Measurements from ENCODE around the gene SNAPIN.
"Not testable (repeated sequence)": the region's sequence is repeated elsewhere in the genome, so short reads cannot be mapped to it uniquely, and the experiment has no call there.

SNAPIN gene

DNA sequence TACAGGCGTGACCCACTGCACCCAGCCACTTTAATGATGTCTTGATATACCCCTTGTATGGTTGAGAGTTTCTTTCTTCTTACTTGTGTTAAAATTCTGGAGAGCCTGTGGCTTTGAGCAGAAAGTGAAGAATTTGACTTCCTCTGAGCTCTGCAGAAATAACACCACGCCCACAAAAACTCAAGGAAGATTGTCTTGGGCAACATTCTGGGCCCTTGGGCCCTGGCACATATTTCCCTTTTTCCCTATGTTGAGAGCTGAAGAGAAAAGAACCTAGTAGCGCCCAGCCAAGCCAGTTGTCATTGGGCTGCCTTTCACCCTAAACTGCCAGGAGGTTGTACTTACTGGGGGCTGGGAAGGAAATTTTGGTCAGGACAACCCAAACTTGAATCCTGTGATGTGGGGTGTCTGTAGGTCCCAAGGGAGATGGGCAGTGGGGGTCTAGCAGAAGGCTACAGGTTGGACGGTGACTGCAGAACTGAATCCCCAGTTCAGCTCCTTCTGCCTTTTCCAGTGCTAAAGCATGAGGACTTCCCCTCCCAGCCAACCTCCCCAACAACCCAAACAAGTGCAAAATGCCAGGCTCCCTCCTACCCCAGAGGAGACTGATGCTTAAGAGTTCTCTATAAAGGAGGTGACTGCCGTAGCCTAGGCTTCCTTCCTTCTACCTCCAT is 11.7 kb upstream of the SNAPIN start:
- peak in 3 of 58 donors; percentile 6 to 38 (median 8) for DNase-seq

- DNase-seq = no peak
Measured at GRCh38 chr1:153647346-153647714, 11.2 kb upstream of the SNAPIN start.

GRCh38 chr1:153648000-153648643 is 10.4 kb upstream of the SNAPIN start:
- DNase-seq = no peak

DNA sequence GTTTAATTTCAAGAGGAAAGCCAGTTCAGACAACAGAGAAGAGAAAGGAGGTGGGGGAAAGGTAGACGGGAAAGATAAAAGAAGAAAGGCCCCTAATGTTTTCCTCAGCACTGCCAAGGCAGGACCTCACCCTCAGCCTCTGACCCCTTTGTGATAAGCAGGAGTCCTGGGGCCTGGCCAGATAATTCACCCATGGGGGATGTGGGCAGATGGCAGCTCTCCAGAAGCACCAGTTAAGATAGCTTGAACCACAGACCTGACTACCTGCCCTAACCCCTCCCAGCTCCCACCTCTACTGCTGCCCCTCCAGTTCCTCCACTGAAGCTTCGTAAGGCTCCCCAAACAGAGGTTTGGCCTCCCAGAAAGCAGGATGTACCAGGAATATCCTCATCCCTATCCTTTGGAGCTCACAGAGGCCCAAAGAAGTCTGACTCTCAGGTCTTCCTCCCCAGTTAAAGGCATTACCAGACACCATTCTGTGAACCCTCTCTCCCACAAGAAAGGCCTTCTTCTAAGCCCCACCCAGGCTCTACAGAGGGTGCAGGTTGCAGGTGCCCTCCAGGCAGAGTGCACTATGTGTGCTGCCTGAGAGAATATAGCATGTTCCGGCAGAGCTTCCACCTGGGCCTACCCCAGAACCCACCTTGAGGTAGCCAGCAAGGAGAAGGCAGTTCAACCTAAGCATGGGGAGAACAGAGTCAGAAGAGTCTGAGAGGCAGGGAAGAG is 9.2 kb upstream of the SNAPIN start:
- peak in 1 of 58 donors; percentile 6 for DNase-seq

DNA sequence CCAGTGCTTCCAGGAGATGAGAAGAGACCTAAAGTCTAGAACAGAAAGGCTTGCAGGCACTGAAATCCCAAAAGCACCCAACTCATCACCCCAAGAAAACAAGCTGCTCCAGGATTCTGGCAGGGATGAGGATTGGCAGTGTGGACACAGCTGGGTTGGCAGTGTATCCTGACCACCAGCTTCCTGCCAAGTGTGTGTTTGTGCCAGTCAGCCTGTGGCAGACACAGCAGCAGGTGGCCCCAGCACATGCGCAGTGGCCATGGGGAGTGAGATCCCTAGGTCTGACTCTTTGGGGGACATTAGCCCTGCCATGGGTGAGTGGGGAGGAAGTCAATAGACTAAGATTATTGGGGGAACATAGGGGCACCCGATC is 8.7 kb upstream of the SNAPIN start:
- peak in 54 of 58 donors; percentile 23 to 90 (median 70) for DNase-seq

DNA sequence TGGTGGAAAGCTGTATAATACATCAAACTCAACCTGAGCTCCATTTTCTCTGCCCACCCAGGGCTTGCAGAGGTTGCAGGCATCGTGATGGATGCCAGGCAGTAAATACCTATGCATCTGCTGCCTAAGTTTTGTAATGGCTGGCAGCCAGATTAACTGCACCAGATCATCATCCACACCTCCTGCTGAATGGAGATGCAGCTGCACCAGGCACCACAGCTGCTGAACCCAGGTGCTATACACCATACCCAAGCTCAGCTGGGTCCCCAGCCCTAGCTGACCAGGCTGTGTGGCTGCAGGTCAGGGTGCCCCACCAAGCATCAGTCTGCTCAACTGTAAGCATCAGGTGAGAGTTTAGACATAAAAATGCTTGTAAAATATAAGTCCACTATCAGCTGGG is 6.7 kb upstream of the SNAPIN start:
- no peak for DNase-seq

GRCh38 chr1:153652805-153653500 is 5.5 kb upstream of the SNAPIN start:
- no peak for DNase-seq

GRCh38 chr1:153655333-153655732 is 3.2 kb upstream of the SNAPIN start:
- no peak for DNase-seq

GRCh38 chr1:153659175-153659534 is 652 bp downstream of the SNAPIN start:
- no peak for DNase-seq

GRCh38 chr1:153659656-153660055 is 1.2 kb downstream of the SNAPIN start:
- DNase-seq = no peak

GRCh38 chr1:153661111-153661708 is 2.7 kb downstream of the SNAPIN start:
- DNase-seq = no peak

GRCh38 chr1:153662269-153662668 is 3.8 kb downstream of the SNAPIN start:
- no peak for DNase-seq

DNA sequence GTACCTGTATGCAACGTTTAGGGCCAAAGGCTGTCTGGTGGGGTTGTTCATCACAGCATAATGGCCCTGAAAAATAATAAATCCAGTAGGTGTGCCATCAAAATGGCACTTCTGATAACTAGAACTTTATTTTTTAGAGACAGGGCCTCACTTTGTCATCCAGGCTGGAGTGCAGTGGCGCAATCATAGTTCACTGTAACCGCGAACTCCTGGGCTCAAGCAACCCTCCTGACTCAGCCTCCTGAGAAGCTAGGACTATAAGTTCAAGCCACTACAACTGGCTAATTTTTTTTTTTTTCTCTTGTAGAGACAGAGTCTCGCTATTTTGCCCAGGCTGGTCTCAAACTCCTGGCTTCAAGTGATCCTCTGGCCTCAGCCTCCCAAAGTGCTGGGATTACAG is 4.7 kb downstream of the SNAPIN start:
- DNase-seq = no peak

- no peak for DNase-seq
Measured at GRCh38 chr1:153667439-153667838, 8.9 kb downstream of the SNAPIN start.

DNA sequence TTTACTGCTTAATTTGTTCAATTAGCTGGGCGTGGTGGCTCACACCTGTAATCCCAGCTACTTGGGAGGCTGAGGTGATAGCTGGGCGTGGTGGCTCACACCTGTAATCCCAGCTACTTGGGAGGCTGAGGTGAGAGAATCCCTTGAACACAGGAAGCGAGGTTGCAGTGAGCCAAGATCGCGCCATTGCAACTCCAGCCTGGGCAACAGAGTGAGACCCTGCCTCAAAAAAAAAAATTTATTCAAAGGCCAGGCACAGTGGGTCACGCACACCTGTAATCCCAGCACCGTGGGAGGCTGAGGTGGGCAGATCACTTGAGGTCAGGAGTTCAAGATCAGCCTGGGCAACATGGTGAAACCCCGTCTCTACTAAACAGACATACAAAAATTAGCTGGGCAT is 10.2 kb downstream of the SNAPIN start:
- not testable (repeated sequence) for DNase-seq

DNA sequence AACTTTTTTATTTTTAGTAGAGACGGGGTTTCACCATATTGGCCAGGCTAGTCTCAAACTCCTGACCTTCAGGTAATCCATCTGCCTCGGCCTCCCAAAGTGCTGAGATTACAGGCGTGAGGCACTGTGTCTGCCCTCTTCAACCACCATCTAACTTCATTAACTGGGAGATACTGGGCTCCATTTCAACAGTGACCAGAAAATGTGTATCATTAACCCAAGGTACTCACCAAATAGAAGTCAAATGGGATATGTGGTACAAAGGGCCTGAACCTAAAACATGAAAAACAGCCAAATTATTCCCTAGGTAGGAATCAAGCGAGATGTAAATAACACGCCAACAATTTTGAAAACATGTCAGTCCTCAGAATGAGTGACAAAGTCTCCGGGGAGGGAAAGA is 11.1 kb downstream of the SNAPIN start:
- no peak for DNase-seq

GRCh38 chr1:153670257-153670858 is 11.9 kb downstream of the SNAPIN start:
- no peak for DNase-seq

- peak; percentile 50 to 98 (median 91) for DNase-seq
Measured at GRCh38 chr1:153670859-153671627, 12.5 kb downstream of the SNAPIN start, which contains the start of gene ILF2. Gene ILF2 (minus strand): TSS chr1:153670993. CDS start chr1:153670922, 71 bp downstream.

DNA sequence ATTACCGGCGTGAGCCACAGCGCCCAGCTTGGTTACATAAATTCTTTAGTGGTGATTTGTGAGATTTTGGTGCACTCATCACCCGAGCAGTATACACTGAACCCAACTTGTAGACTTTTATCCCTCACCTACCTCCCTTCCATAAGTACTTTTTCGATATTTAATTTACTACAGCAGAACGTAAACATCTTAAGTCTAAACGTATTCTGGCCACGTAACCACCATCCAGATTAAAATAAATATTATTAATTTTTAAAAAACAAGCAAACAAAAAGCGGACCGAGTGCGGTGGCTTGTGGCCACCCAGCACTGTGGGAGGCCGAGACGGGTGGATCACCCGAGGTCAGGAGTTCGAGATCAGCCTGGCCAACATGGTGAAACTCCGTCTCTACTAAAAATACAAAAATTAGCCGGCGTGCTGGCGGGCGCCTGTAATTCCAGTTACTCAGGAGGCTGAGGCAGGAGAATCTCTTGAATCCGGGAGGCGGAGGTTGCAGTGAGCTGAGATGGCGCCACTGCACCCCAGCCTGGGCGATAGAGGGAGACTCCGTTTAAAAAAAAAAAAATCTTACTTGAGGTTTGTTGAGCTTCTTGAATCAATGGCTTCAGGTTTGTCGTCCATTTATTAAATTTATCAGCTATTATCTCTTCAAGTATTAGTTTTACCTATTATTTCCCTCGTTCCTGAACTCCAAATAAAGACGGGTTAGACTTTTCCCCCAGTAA is 13.3 kb downstream of the SNAPIN start:
- peak in 8 of 58 donors; percentile 11 to 57 (median 24) for DNase-seq

- DNase-seq = no peak
Measured at GRCh38 chr1:153673511-153673910, 15.0 kb downstream of the SNAPIN start.
